NCI-H510A (cell line): ENCODE data around the gene RGS17.
"Not testable (repeated sequence)": the region's sequence is repeated elsewhere in the genome, so short reads cannot be mapped to it uniquely, and the experiment has no call there.

Experiments
- DNase-seq: peaks from one replicate; lab custom pipeline; 2025; lab: John Stamatoyannopoulos, UW

Gene RGS17, protein sequence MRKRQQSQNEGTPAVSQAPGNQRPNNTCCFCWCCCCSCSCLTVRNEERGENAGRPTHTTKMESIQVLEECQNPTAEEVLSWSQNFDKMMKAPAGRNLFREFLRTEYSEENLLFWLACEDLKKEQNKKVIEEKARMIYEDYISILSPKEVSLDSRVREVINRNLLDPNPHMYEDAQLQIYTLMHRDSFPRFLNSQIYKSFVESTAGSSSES

DNA sequence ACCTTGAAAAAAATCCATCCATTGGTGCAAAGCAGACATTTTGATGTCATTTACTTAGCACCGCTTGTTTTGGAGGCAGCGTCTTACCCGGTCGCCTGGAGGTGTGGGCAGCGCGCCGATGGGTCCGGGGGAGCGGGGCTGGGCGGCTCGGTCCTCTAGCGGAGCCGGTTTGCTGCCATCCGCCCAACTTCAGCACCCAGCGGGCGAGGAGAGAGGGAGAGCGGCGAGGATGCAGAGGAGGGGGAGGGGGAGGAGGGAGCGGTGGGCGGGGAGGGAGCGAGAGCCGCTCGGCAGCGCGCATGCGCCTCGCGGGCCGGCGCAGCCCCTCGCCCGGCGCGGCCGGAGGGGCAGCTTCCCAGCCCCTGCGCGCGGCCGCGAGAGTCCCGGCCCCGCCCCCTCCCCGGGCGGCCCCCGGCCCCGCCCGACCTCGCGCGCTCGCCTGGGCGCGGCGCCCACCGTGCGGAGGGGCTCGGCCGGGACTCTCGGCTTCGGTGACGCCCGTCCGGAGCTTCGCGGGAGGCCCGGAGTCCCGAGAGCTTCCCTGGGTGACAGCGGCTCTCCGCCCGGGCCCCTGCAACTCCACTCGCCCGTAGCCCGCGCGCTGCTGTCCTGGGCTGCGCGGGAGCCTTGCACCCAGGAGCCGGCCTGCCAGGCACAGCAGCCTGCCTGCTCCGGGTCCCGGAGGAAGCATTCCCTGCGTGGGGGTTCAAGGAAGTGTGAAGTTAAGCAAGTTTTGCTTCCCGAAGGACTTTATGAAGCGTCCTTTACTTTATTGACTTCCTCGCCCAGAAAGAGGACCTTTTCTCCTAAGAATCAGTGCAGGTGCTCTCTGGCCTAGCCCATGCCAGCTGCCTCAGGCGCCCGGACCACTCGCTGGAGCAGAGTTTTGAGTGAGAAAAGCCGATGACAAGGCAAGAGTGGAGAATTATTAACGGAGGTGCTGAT, at the start of gene RGS17:
TSS of gene RGS17 (minus strand) at position 246 of the 945 bp plus-strand sequence. CDS start 87,264 bp downstream, outside the sequence.
- peak; percentile 50 for DNase-seq

DNA sequence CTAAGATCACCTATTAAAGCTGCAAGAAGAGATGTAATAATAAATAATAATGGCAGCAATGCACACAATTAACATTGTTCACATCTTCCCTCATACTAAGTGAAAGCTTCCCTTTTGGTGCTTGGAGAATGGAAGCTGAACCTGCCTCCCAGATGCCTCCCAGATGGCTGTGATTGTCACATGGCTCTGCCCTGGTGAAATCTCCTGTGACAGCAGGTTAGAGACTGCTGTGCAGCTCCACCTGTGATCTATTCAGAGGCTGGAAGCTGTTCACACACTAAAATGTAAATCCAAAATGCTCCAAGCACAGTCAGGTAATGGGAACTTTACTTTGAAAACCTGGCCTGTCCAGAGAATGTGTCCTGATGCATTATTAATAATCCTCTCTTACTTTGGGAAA, 41.7 kb upstream of the RGS17 start:
- no peak for DNase-seq

DNA sequence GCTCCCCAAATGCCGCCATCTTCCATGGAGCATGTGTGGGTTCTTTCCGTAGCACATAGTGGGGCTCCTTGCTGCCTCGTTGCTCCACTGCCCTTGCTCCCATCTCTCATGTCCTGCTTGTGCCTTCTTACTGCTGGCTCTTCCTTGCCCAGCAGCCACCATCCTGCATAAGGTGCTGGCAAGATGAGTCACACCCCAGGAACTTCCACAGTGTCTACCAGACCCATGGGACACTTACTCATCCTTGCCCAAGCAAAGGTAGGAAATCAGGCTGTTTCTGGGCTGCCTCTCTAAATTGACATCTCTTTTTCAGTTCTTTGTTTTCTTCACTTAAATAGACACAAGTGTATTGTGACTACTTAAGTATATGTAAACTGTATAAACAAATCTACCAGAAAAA, 39.4 kb upstream of the RGS17 start:
- no peak for DNase-seq

DNA sequence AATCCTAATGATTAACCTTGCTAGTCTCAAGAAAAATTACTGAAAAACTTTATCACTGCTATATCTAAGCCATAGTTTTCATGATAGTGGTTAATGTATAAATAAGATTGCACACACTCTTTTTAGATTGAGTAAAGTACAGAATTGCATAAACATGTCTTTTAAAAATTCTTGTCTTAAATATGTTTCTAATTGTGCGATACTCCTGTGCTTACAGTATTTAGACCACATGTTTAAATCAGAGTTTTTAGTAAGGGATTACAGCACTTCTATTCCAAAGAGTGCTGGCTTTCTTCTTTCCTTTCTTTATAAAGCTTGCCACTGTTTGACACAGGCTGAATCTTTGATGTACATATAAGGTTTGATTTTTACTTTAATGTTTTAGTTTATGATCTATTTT, 36.8 kb upstream of the RGS17 start:
- DNase-seq, result no peak

DNA sequence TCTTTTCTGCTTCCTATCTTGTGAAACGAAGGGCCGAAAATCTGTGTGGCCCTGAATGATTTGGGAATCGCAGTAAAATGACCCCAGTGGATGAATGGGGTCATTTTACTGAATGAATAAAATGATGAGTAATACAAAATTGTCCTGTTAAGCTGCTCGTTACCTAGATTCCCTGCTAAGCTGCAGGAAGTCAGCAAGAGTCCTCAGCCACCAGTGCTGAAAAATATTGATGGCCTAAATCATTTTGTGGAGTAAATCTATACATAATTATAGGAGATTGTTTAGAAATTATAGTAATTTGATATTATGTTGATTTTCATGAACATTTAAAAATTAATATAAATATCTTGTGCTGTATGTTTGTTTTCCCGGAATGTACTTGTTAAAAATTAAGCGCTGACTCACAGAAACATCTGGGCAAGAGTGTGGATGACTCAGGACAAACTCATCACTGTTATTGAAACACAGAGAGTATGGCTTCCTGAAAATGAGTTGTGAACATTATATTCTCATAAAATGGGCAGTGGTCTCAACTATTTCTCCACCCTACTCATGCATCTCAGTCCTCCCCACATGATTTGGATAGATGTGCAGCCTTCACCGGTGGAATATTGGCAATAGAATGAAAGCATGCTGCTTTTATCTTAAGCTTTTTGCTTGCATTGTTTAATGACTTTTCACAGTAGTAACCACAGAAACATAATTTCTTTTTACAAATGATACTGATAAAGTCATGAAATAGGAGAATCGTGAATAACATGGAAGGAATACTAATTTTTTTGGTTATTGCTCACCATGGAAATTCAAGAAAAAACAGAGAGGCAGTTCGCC, 36.2 kb upstream of the RGS17 start:
- no peak for DNase-seq

DNA sequence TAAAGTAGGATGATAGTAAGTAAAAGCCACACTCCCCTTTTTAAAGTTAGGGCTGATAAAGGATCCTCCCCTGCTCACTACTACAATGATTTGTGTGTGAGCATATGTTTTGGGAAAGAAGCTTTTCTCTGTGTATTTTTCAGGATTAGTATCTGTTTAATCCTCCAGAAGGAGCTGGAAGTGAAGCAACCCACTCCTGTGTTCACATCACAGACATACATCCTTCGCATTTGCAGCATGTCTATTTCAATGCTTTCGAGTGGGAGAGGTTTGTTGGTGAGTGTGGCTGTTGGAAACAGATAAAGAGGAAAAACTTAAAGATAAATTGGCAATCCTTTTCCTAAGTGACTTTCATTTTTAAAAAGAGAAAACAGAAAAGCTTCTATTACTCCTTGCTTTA, 31.6 kb upstream of the RGS17 start:
- no peak for DNase-seq

DNA sequence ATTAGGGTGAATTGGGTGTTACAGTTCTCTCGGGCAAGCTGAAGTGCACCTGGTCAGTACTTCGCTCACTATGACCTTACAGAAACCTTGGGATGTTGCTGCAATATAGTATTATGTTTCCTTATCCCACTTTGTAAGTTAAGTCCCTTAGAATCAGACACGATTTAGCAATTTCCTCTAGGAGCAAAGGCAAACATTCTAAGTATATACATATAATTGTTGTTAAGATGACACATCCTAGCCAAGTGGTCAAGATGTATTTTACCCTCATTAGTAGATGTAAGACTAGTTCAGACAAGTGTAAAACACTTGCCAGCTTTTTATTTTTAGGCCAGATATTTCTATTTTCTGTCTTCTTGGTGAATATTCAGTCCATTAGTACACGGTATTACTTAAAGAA, 31.1 kb upstream of the RGS17 start:
- no peak for DNase-seq

DNA sequence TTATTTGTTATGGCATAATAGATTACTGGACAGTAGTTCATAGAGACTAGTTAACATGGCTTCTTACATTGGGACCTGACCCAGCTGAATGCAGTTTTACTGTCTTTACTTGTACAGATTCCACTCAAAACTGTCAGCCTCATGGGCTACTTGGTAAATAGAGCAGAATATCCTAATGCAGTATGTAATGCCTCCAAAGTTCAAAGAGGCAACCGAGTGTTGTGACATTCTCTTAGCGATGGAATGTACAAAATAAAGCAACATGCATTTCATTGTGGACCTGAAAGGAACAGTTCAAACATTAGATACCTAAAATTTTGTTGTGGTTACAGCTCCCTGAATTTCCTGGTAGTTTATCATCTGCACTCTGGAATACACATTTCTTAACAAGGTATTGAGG, 29.1 kb upstream of the RGS17 start:
- DNase-seq, result no peak

DNA sequence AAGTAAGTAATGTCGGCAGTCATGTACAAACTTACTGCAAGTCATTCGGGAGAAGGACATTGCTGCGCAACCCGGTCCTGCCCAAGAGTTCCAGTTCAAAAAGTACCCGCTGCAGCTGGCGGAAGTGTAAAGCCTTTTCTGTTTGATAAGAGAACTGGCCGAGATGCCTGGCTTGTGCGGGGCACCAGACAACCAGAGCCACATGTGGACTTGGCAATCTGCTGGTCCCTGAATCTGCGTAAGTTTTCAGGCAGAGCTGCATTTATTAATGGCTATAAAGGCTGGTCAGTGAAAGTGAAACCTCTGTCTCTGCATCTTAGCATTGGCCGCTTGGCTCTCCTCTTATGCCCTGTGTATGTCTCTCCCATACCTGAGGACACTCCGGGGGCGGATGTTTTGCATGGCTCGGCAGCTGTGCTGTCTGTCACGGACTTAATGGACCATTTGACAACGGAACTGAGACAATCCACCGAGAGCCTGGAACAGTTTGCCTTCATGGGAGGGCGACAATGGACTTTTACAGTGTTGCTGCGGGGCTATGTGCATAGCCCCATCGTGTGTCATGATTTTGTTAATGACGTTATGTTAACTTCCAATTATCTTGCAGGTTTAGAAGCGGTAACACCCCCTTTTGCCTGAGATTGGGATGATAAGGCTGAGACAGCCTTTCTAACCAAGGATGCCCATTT, 19.8 kb upstream of the RGS17 start:
- DNase-seq, result peak; percentile 70

DNA sequence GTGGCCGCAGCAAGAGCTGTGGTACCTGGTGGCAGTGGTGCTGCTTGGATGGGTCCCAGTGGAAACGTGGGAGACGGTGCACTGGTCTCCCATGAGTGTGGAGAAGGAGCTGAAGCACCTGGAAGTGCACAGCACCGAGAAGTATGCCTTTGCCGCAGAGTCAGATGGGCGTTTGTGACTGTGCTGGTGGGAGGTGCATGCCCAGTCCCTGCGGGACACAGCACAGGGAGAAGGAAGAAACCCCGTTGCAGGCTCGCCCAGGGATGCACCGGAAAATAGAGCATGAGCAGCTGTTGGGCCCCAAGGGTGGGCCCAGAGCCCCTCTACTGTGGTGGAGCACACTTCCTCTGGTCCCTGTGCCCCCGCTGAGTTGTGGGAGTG, 19.3 kb upstream of the RGS17 start:
- DNase-seq, result no peak

DNA sequence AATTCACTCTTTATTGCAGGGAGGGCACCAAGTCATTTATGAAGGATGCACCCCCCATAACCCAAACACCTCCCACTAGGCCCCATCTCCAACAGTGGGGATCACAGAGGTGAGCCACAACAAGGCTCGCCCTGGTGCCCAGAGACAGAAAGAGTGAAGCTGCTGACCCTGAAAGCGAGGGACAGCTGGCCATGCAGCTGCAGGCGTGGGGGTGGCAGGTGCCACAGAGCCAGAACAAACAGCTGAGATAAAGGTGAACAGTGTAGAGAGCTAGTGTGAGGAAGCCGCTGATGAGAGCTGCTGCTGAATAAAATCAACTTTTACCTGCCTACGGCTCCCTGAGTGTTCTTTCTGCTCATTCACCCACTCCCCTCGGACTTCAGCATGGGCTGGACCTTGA, 18.8 kb upstream of the RGS17 start:
- DNase-seq, result no peak

DNA sequence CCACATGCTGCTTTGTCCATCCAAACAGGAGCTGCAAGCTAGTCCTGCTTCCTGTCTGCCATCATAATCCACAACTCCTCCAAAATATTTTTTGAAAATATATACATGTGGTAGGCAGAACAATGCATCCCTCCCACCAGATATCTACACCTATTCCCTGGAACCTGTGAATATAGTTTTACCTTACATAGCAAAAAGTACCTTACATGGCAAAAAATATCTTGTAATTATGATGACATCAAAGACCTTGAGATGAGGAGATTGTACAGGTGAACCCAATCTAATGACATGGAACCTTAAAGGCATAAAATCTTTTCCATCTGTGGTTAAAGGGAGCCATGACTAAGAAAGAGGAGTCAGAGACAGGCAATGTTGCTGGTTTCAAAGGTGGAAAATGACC, 15.3 kb upstream of the RGS17 start:
- no peak for DNase-seq

DNA sequence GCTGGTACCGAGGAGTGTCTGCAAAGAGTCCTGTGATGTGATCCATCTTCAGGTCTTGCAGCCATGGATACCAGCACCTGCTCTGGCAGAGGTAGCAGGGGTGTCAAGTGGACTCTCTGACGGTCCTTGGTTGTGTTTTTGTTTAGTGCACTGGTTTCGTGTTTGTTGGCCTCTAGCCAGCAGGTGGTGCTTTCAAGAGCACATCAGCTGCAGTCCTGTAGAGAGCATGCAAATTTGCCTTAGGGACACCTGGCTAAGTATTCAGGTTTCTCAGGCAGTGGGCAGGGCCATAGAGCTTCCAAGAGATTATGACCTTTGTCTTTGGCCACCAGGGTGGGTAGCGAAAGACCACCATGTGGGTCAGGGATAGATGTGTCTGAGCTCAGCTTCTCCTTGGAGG, 14.5 kb upstream of the RGS17 start:
- peak; percentile 83 for DNase-seq

DNA sequence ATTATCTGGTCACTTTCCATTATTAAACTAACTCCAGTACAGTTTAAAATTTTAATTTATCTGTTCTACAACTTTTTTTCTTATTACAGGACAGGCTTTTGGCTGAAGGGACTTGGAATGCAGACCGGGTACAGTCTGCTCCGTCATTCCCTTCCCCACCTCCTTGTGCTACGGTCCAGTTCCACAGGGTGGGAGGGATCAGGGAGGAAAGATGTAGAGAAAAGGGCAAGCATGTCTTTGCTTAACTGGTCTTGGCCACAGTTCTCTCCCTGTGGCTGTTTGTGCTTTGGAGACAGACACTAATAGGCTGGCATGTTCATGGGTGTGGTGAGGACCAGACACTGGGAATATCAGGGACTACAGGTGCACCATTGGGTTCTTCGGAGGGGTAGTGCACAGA, 12.1 kb upstream of the RGS17 start:
- DNase-seq, result no peak

DNA sequence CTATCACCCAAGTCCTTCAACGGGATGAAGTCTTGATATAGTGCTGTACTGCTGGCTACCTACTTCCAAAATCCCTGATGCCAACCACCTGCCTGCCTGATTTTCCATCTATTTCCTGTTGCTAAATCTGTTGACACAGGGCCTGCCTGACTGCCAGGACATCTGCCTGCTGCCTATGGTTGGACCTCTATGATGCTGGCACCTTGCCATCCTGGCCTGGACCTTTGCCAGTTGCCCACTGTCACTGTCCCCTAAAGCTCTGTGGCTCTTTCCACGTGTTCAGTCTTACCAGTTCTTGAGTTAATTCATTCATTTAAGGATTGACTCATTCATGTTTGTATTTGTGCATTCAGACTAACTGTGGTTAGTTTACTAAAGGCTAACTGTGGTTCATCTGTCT, 9.2 kb upstream of the RGS17 start:
- DNase-seq, result peak; percentile 64

DNA sequence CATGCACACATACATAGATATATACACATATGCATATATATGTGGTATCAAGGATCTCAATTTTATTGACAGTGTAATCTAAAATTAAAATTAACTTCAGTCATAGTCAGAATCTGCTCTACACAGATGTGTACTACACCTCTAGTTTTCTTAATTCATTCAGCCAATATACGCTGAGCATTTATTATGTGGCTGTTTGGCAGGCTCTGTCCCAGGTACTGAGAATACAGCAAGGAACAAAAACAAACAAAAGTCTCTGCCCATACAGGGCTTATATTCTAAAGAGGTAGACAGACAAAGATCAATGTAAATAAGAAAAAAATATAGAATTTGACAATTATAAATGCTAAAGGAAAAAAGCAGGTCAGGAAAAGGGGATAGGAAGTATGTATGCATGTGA, 7.8 kb upstream of the RGS17 start:
- DNase-seq, result no peak

DNA sequence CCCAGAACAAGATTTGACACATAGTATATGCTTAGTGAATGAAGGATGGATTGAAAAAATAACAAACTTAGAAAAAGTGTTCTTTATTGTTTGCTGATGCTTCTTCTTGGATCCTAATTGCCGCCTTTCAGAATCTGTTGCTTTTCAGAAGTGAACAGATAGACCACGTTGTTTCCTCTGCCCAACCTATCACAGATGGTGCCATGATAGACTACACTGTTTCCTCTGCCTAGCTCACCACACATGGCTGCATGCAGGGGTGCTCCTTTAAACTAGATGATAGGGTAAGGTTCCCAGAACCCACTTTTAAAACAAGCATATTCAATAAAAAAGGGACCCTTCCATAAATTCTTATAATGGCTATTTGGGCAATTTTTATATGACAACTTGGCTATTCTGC, 4.6 kb upstream of the RGS17 start:
- DNase-seq, result no peak

DNA sequence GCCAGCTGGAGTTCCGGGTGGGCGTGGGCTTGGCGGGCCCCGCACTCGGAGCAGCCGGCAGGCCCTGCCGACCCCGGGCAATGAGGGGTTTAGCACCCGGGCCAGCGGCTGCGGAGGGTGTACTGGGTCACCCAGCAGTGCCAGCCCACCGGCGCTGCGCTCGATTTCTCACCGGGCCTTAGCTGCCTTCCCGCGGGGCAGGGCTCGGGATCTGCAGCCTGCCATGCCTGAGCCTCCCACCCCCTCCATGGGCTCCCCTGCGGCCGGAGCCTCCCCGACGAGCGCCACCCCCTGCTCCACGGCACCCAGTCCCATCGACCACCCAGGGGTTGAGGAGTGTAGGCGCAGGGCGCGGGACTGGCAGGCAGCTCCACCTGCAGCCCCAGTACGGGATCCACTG, 2.6 kb upstream of the RGS17 start:
- not testable (repeated sequence) for DNase-seq

DNA sequence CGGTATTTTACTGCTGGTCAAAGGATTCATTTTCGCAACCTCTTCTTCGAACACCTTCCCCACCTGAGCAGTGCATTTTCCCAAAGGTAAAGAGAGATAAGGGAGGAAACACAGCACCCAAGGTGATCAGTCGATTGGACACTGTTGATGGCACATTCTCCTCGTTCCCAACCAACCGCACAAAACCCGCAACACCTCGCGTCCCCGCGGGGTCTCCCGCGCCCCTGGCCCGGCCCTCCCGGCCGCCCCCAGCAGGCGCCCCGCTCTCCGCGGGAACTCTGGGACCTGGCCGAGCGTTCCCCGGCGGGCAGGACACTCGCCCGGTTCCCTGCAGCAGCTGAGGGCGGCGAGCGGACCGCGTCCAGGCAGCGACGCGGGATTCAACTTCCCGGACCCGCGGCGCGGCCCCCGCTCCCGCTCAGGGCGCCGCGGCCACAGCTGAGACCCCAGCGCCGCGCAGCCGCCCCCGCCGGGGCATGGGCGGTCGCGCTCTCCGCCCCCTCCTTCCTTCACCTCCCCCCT, 506 bp downstream of the RGS17 start:
- DNase-seq, result no peak

DNA sequence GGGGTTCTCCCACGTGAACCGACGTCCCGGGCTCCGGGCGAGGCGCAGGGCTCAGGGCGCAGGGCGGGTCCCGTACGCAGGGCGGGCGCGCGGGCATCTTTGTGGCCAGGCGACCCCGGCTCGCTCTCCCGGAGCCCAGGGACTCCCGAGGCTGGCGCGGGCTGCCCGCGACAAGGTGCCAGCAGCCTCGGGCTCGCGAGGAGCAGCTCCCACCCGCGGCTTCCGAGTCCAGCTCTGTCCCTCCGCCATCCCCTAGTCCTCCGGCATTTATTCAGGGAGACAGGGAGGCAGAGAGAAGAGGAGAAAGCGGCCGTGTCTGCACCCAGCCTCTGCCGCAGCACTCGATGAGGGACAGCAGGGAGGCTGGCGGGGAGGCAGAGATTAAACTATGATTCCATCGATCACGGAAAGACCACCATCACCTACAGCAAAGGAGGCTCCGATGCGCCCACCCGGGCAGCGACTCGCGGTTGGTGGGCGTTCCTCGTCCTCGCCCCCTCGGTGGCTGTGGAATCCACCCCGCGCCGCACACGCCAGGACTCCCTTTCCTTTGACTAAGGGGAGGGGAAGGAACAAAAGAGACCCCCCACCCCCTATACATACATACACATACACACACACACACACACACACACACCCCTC, 1.1 kb downstream of the RGS17 start:
- DNase-seq, result no peak

DNA sequence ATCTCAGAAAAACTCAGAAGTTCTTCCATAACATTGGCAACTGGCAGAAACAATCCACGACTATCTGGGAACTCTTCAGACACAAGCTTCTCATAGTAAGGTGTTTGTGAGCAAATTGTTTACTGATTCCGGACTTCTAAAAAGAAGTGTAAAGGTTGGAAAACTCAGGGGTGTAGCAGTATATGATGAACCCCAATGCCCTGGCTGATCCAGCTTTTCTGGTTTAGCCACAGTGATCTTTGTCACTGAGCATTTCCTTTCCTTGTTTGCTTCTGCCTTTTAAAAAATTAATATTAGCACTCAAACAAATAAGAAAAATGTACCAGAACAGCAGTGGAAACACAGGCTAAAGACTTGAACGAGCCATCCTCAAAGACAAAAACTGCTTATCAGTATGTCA, 4.9 kb downstream of the RGS17 start:
- DNase-seq, result no peak
